Esophagus squamous epithelium (tissue), 5 donors: ENCODE measurements around the gene S100B. TPM values are rescaled to one million over a fixed set of nuclear protein-coding genes. Genes with fewer than 3 reads are reported as not detected.
A peak's percentile ranks its signal among the peaks of the same experiment; 100 is the strongest.

ENCODE experiments used
- DNase-seq: peaks from one replicate; lab custom pipeline; 2025; lab: John Stamatoyannopoulos, UW
- H3K27ac ChIP-seq, 4 donors: fragments of 200-600 bp; sonication (generic); one replicate each; pipeline ENCODE4 v1.5.1; 2016 to 2019; ENCODE audit warnings: mild to moderate bottlenecking in 1 of 4
- H3K27me3 ChIP-seq, 4 donors: fragments of 200-600 bp; sonication (generic); 1 replicate in 3 of 4; 2 replicates in 1 of 4; pipeline versions ENCODE4 v1.5.1 to v1.6.0; 2017 to 2021; ENCODE audit warnings: antibody characterized with exemption in 1 of 4
- H3K36me3 ChIP-seq, 3 donors: fragments of 200-600 bp; sonication (generic); one replicate each; pipeline ENCODE4 v1.5.1; 2016 to 2019
- H3K4me1 ChIP-seq, 3 donors: fragments of 200-600 bp; sonication (generic); one replicate each; pipeline ENCODE4 v1.5.1; 2017 to 2019
- H3K4me3 ChIP-seq, 4 donors: fragments of 200-600 bp; sonication (generic); 1 replicate in 3 of 4; 2 replicates in 1 of 4; pipeline ENCODE4 v1.5.1; 2016 to 2019; ENCODE audit warnings: mild to moderate bottlenecking in 2 of 4, moderate library complexity in 1 of 4
- H3K9me3 ChIP-seq, 3 donors: fragments of 200-600 bp; sonication (generic); one replicate each; pipeline ENCODE4 v1.5.1; 2016 to 2019
- CTCF ChIP-seq, 6 experiments: fragments of 450-650 bp in 4 of 6; fragments of 200-600 bp in 2 of 6; sonication (generic) in 2 of 6; IDR thresholded peaks; one replicate each; pipeline ENCODE4 v1.5.1; 2016 to 2019; ENCODE audit warnings: antibody characterized with exemption in 6 of 6, mild to moderate bottlenecking in 4 of 6, moderate library complexity in 4 of 6
- POLR2A ChIP-seq, 4 donors: fragments of 450-650 bp; IDR thresholded peaks; one replicate each; pipeline ENCODE4 v1.6.1; 2017; ENCODE audit warnings: antibody characterized with exemption in 4 of 4, mild to moderate bottlenecking in 4 of 4, moderate library complexity in 3 of 4
- WGBS, 2 donors: methylation state at CpG; one replicate each; pipeline ENCODE4 v1.1.5; 2018; 5-methylcytosine and 5-hydroxymethylcytosine counted together
- intact Hi-C: fragments of 100-400 bp; cut with DNase I; formaldehyde crosslinking; loops from one replicate; pipeline ENCODE4 v1.15.0; 2022
- total RNA-seq, 4 donors: library from RNA; depleted of rRNA; stranded (reverse); fragments of >200 nt; gene quantifications; one replicate each; pipeline ENCODE4 v1.1.0, GENCODE V29; 2016
- donor health status: DM: yes; HTN: yes; CAD: no.

S100B gene
- total RNA-seq, 4 donors from 2014 or later: 0.57 to 14.7 (median 8.2) TPM; not detected in 1

- no peak for DNase-seq
- Histone ChIP-seq H3K9me3 (no peaks in the 10 kb centered on the region), H3K4me3 (no peak overlapping the region), H3K27ac (peak overlapping the region in 1 of 4 donors; percentile 3), H3K27me3 (no peaks in the 10 kb centered on the region), H3K4me1 (peaks cover 12 to 61% (median 29%) of the 10 kb centered on the region in 3 donors), H3K36me3 (peaks cover 0 to 49% (median 11%) of the 10 kb centered on the region in 3 donors)
- WGBS, 2 donors: 79 to 84% methylated on average over 8 of the region's 8 CpGs
- intact Hi-C loops: no loop called here
- TF ChIP-seq CTCF (IDR thresholded peaks at IDR 0.05) (peak in 5 of 6 experiments; percentile 8 to 59 (median 50)), POLR2A (IDR thresholded peaks at IDR 0.05) (no peak)
Measured at GRCh38 chr21:46639489-46640386, 34.9 kb upstream of the S100B start.

GRCh38 chr21:46637952-46638746 is 33.3 kb upstream of the S100B start:
- no peak for TF ChIP-seq CTCF (IDR thresholded peaks at IDR 0.05)
- TF ChIP-seq POLR2A (IDR thresholded peaks at IDR 0.05): no peak
- H3K9me3 ChIP-seq: no peaks in the 10 kb centered on the region
- DNase-seq: no peak
- WGBS, 2 donors: 29 to 63% methylated on average over 3 of the region's 3 CpGs
- peaks cover 0 to 33% (median 0%) of the 10 kb centered on the region in 3 donors for H3K36me3 ChIP-seq
- peak overlapping the region in 2 of 4 donors; percentile 12 to 23 for H3K4me3 ChIP-seq
- no peaks in the 10 kb centered on the region for H3K27me3 ChIP-seq
- peak overlapping the region in 2 of 4 donors; percentile 98 to 100 for H3K27ac ChIP-seq
- intact Hi-C loops: no loop called here
- peaks cover 12 to 74% (median 29%) of the 10 kb centered on the region in 3 donors for H3K4me1 ChIP-seq

- 54 to 62% methylated on average over 7 of the region's 7 CpGs for WGBS, 2 donors
- intact Hi-C loops: no loop called here
- peaks cover 0 to 18% (median 0%) of the 10 kb centered on the region in 3 donors for H3K36me3 ChIP-seq
- no peaks in the 10 kb centered on the region for H3K27me3 ChIP-seq
- H3K27ac ChIP-seq: peak overlapping the region; percentile 98 to 100 (median 98)
- no peaks in the 10 kb centered on the region for H3K9me3 ChIP-seq
- TF ChIP-seq POLR2A (IDR thresholded peaks at IDR 0.05) (no peak), CTCF (IDR thresholded peaks at IDR 0.05) (no peak)
- H3K4me1 ChIP-seq: peaks cover 12 to 70% (median 29%) of the 10 kb centered on the region in 3 donors
- peak overlapping the region; percentile 85 to 92 (median 87) for H3K4me3 ChIP-seq
- DNase-seq: no peak
Measured at GRCh38 chr21:46636550-46637285, 31.8 kb upstream of the S100B start.

GRCh38 chr21:46636181-46636512 is 31.3 kb upstream of the S100B start:
- Histone ChIP-seq H3K27me3 (no peaks in the 10 kb centered on the region), H3K4me3 (peak overlapping the region; percentile 85 to 92 (median 87)), H3K27ac (peak overlapping the region; percentile 98 to 100 (median 98)), H3K36me3 (peaks cover 0 to 13% (median 0%) of the 10 kb centered on the region in 3 donors), H3K4me1 (peaks cover 12 to 65% (median 29%) of the 10 kb centered on the region in 3 donors), H3K9me3 (no peaks in the 10 kb centered on the region)
- intact Hi-C loops: no loop called here
- DNase-seq: no peak
- WGBS, 2 donors: 1 to 6% methylated on average over 8 of the region's 8 CpGs
- TF ChIP-seq POLR2A (IDR thresholded peaks at IDR 0.05) (no peak), CTCF (IDR thresholded peaks at IDR 0.05) (no peak)
